ENCODE measurements around the gene TBATA.

GRCh38 chr10:70752571-70752970 is 32.6 kb downstream of the TBATA start:
- TF ChIP-seq CTCF (IDR thresholded peaks at IDR 0.05 in 8 of 11, conservative IDR thresholded peaks at IDR 0.05 in 3 of 11) (no peak), POLR2A (IDR thresholded peaks at IDR 0.05) (no peak)

Measured in spleen (tissue), 7 donors.